Thyroid gland (tissue), 4 donors: ENCODE measurements around the gene NR1H2. TPM values are rescaled to one million over a fixed set of nuclear protein-coding genes. Genes with fewer than 3 reads are reported as not detected.

Source experiments
- DNase-seq, 2 donors: peaks; one replicate each; pipeline ENCODE4 v3.0.0-alpha.2; 2019
- H3K27ac ChIP-seq, 3 donors: fragments of 200-600 bp; sonication (generic); 1 replicate in 2 of 3; 2 replicates in 1 of 3; pipeline ENCODE4 v1.5.1; 2016 to 2019; ENCODE audit warnings: mild to moderate bottlenecking in 1 of 3, moderate library complexity in 1 of 3
- H3K27me3 ChIP-seq: fragments of 200-600 bp; sonication (generic); one replicate; pipeline ENCODE4 v1.5.1; 2019
- H3K36me3 ChIP-seq, 2 donors: fragments of 200-600 bp; sonication (generic); one replicate each; pipeline ENCODE4 v1.5.1; 2016 to 2019
- H3K4me1 ChIP-seq, 2 donors: fragments of 200-600 bp; sonication (generic); one replicate each; pipeline ENCODE4 v1.5.1; 2017 to 2019
- H3K4me3 ChIP-seq, 3 donors: fragments of 200-600 bp; sonication (generic); replicated peaks in 1 of 3; 1 replicate in 2 of 3; 2 replicates in 1 of 3; pipeline ENCODE4 v1.5.1; 2016; ENCODE audit warnings: mild to moderate bottlenecking in 1 of 3
- H3K9me3 ChIP-seq: fragments of 200-600 bp; sonication (generic); one replicate; pipeline ENCODE4 v1.5.1; 2017
- CTCF ChIP-seq, 6 experiments: fragments of 200-600 bp in 3 of 6; fragments of 450-650 bp in 3 of 6; sonication (generic) in 3 of 6; IDR thresholded peaks; one replicate each; pipeline ENCODE4 v1.5.1; 2016 to 2019; ENCODE audit warnings: antibody characterized with exemption in 6 of 6, mild to moderate bottlenecking in 2 of 6, inconsistent platforms in 1 of 6, moderate library complexity in 1 of 6
- POLR2A ChIP-seq, 2 donors: fragments of 450-650 bp; IDR thresholded peaks; one replicate each; pipeline ENCODE4 v1.6.1; 2017; ENCODE audit warnings: antibody characterized with exemption in 2 of 2, mild to moderate bottlenecking in 2 of 2, moderate library complexity in 1 of 2
- WGBS, 2 donors: methylation state at CpG; one replicate each; pipeline ENCODE4 v1.1.5; 2017; 5-methylcytosine and 5-hydroxymethylcytosine counted together
- intact Hi-C: fragments of 100-400 bp; cut with DNase I; formaldehyde crosslinking; loops from one replicate; pipeline ENCODE4 v1.15.1; 2023
- total RNA-seq, 4 donors: library from RNA; depleted of rRNA; stranded (reverse); fragments of >200 nt; gene quantifications; one replicate each; pipeline ENCODE4 v1.2.3, GENCODE V29; 2016

Gene NR1H2
- total RNA-seq: 100 to 1,000 TPM in 2 of 4 donors, 10 to 100 TPM in 2; 76.4 to 114 (median 100) TPM

DNA sequence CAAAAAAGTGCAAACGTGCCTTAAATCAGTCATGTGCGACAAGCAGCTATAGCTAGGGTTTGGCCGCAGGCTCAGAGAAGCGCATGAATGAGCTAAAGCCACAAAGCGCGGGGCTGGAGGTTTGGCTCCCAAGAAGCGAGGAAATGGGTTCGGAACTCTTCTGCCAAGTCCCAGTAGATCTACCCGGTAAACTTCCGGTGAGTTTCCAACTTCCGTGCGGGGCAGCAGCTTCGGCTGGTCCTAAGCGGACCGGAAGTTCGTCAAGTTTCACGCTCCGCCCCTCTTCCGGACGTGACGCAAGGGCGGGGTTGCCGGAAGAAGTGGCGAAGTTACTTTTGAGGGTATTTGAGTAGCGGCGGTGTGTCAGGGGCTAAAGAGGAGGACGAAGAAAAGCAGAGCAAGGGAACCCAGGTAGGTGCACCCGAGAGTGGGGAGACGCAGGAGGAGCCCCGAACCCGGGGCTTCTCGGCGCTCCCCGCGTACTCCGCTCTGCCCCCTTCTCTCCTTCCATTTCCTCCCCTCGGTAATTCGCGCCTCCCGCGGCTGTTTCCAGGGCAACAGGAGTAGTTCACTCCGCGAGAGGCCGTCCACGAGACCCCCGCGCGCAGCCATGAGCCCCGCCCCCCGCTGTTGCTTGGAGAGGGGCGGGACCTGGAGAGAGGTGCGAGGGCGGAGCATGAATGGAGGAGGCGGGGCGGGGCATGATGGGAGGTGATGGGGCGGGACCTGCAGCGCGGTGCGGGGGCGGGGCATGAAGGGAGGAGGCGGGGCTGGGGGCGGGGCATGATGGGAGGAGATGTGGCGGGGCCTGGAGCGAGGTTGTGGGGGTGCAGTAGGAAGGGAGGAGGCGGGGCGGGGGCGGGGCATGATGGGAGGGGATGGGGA lies at the start of gene NR1H2:
Gene NR1H2 (plus strand): TSS at position 292 of the 885 bp plus-strand sequence. CDS start 1,149 bp downstream, outside the sequence.
- H3K27me3 ChIP-seq: no peaks in the 10 kb centered on the region
- peak within 1 kb of the TSS in 2 of 3 donors; percentile 90 to 96 for H3K4me3 ChIP-seq
- peak in 1 of 2 donors; percentile 77 for TF ChIP-seq POLR2A (IDR thresholded peaks at IDR 0.05)
- TF ChIP-seq CTCF (IDR thresholded peaks at IDR 0.05): no peak
- peak; percentile 94 to 95 for DNase-seq
- intact Hi-C loops: no loop called here
- 1 to 4% methylated on average over 58 to 62 of the region's 67 CpGs for WGBS, 2 donors
- peak within 1 kb of the TSS; percentile 93 to 99 (median 97) for H3K27ac ChIP-seq
- H3K36me3 ChIP-seq: peaks cover 39 to 42% of the 10 kb centered on the region in 2 donors
- H3K9me3 ChIP-seq: no peaks in the 10 kb centered on the region
- H3K4me1 ChIP-seq: peaks cover 5 to 32% of the 10 kb centered on the region in 2 donors

DNA sequence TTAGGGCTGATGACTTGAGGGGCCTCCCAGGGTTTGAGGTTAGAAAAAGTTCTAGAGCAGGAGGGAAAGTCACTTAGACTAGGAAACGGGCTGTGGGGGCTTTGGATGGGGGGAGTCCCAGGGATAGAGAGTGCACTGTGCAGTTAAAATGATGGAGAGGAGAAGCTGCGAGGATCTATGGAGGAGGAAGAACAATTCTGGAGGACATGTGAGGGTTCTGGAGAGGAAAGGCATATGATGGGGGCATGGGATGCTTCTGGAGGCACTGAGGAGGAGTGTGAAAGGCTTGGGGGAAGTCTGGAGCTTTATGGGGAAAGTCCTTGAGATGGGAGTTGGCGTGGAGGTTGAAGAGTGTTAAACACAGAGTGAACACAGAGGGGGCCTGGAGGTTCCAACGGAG lies 49.2 kb upstream of the NR1H2 start:
- Histone ChIP-seq H3K4me1 (peaks cover 42 to 47% of the 10 kb centered on the region in 2 donors), H3K36me3 (peaks cover 0 to 8% of the 10 kb centered on the region in 2 donors), H3K27ac (no peak overlapping the region), H3K4me3 (no peak overlapping the region), H3K27me3 (no peaks in the 10 kb centered on the region), H3K9me3 (no peaks in the 10 kb centered on the region)
- intact Hi-C loops: no loop called here
- WGBS, 2 donors: 48 to 50% methylated on average over 3 to 4 of the region's 4 CpGs
- no peak for DNase-seq
- no peak for TF ChIP-seq CTCF (IDR thresholded peaks at IDR 0.05)
- TF ChIP-seq POLR2A (IDR thresholded peaks at IDR 0.05): no peak

DNA sequence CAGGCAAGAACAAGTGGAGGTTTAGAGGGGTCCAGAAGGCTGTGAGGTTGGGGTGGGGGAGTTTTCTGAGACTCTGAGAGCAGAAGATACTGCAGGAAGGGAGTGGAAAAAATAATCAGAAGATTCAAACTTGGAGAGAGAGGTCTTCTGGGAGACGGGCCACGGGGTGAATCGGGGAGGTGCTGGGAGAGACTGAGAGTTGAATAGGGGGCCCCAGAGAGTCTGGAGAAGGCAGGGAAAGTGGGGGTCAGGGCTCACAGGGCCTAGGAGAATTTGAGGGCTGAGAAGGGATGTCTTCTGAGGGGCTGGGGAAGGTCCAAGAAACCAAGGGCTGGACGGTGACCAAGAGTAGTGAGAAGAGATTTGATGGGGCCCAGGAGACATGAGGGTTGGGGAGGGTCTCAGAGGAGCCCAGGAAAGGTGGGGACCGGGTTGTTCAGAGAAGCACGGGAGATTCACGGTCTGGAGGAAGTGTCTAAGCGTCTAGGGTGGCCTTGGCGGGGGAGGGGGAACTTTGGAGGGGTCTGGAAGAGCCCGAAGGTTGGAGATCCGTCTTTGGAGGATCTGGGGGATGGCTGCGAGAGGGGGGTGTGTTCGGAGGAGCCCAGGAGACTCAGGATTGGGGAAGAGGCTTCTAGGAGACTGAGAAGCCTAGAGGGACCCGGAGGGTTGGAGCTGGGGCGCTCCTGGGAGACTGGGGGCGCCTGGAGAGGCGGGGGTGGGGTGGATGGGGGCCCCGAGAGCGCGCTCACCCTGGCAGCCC lies 48.6 kb upstream of the NR1H2 start:
- Histone ChIP-seq H3K27me3 (no peaks in the 10 kb centered on the region), H3K9me3 (no peaks in the 10 kb centered on the region), H3K36me3 (peaks cover 0 to 8% of the 10 kb centered on the region in 2 donors), H3K4me1 (peaks cover 47 to 49% of the 10 kb centered on the region in 2 donors), H3K4me3 (peak overlapping the region in 1 of 3 donors; percentile 28), H3K27ac (no peak overlapping the region)
- intact Hi-C loops: no loop called here
- DNase-seq: no peak
- 15 to 21% methylated on average over 15 of the region's 20 CpGs for WGBS, 2 donors
- TF ChIP-seq CTCF (IDR thresholded peaks at IDR 0.05): no peak
- no peak for TF ChIP-seq POLR2A (IDR thresholded peaks at IDR 0.05)

DNA sequence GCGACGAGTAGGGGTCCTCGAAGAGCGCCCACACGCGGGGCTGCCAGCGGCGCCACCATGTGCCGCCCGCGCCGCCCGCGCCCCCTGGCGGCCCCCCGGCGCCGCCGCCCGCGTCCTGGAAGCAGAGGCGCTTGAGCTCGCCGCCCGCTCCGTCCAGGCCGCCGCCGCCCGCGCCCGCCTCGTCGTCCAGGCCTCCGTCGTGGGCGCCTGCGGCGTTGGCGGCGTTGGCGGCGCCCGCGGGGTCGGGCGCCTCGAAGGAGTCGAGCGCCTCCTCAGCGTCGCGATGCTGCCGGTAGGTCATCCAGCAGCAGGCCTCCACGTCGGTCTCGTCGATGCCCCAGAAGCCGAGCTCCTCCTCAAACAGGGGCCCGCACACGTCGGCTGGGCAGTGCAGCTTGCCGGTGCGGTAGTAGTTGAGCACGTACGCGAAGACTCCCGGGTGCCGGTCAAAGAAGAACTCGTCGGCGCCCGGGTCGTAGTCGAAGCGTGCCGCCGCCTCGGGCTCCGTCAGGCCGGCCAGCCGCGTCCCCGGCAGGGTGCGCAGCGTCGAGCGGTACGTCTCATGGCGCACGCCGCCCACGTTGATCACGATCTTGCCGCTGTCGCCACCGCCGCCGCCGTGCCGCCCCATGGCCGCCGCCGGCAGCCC lies 47.9 kb upstream of the NR1H2 start:
- intact Hi-C loops: no loop called here
- 0% methylated on average over 10 of the region's 104 CpGs; no CpG with 5 or more reads in 1 of the 2 donors for WGBS, 2 donors
- Histone ChIP-seq H3K9me3 (no peaks in the 10 kb centered on the region), H3K36me3 (peaks cover 0 to 5% of the 10 kb centered on the region in 2 donors), H3K4me1 (peaks cover 47 to 50% of the 10 kb centered on the region in 2 donors), H3K27ac (no peak overlapping the region), H3K27me3 (no peaks in the 10 kb centered on the region), H3K4me3 (peak overlapping the region in 2 of 3 donors; percentile 30 to 44)
- DNase-seq: peak in 1 of 2 donors; percentile 37
- TF ChIP-seq CTCF (IDR thresholded peaks at IDR 0.05) (peak in 3 of 6 experiments; percentile 23 to 57 (median 39)), POLR2A (IDR thresholded peaks at IDR 0.05) (no peak)
